ENCODE results near the gene ZSCAN12. TPM values are rescaled to one million over a fixed set of nuclear protein-coding genes. Genes with fewer than 3 reads are reported as not detected.
"Not testable (repeated sequence)": the region's sequence is repeated elsewhere in the genome, so short reads cannot be mapped to it uniquely, and the experiment has no call there.

The ZSCAN12 gene
- total and polyA plus RNA-seq, 4 donors, result 1.4 to 17.7 (median 3.8) TPM

DNA sequence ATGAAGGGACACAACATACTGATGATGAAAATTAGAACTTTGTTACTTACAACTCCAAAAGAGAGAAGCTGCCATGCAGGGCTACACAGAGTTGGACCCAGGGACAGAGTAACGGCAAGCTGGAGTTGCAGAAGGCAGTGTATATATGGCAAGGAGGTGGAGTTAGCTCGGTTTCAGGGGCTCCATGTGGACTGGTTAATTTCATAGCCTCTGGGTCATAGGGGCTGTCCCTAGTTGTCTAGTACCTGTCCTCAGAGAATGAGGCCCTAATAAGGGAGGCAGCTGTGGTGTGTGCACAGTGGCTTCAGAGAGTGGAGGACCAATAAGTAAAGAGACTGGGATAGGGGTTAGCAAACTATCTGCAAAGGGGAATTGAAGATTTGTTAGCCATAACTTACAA lies 7.9 kb upstream of the ZSCAN12 start:
- WGBS, 2 donors, result 61 to 66% methylated on average over 2 of the region's 2 CpGs
- H3K27me3 ChIP-seq (ENCODE audit: control insufficient read depth in 3 of 3, insufficient read depth in 3 of 3, low read length in 2 of 3), result peaks cover 0 to 4% (median 3%) of the 10 kb centered on the region in 3 donors
- ATAC-seq (ENCODE audit: insufficient read depth, low FRiP score) (no peak), DNase-seq (no peak)
- no peak overlapping the region for H3K27ac ChIP-seq (ENCODE audit: low read depth in 1 of 2, low read length in 1 of 2)
- H3K9me3 ChIP-seq (ENCODE audit: control insufficient read depth in 4 of 4, insufficient read depth in 3 of 4, low read length in 3 of 4), result peaks cover 0 to 2% (median 0%) of the 10 kb centered on the region in 4 donors
- no peak overlapping the region for H3K9ac ChIP-seq (ENCODE audit: insufficient read depth in 1 of 2, low read length in 2 of 2)
- H3K4me1 ChIP-seq (ENCODE audit: control insufficient read depth in 5 of 5, insufficient read depth in 5 of 5, low read length in 5 of 5), result no peaks in the 10 kb centered on the region
- H3K4me3 ChIP-seq, result no peak overlapping the region
- H3K36me3 ChIP-seq (ENCODE audit: control insufficient read depth in 4 of 4, insufficient read depth in 4 of 4, low read length in 4 of 4), result no peaks in the 10 kb centered on the region
- TF ChIP-seq, protein P1, sequence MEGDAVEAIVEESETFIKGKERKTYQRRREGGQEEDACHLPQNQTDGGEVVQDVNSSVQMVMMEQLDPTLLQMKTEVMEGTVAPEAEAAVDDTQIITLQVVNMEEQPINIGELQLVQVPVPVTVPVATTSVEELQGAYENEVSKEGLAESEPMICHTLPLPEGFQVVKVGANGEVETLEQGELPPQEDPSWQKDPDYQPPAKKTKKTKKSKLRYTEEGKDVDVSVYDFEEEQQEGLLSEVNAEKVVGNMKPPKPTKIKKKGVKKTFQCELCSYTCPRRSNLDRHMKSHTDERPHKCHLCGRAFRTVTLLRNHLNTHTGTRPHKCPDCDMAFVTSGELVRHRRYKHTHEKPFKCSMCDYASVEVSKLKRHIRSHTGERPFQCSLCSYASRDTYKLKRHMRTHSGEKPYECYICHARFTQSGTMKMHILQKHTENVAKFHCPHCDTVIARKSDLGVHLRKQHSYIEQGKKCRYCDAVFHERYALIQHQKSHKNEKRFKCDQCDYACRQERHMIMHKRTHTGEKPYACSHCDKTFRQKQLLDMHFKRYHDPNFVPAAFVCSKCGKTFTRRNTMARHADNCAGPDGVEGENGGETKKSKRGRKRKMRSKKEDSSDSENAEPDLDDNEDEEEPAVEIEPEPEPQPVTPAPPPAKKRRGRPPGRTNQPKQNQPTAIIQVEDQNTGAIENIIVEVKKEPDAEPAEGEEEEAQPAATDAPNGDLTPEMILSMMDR (IDR thresholded peaks at IDR 0.05; ENCODE audit: control extremely low read depth, extremely low read depth), result no peak

DNA sequence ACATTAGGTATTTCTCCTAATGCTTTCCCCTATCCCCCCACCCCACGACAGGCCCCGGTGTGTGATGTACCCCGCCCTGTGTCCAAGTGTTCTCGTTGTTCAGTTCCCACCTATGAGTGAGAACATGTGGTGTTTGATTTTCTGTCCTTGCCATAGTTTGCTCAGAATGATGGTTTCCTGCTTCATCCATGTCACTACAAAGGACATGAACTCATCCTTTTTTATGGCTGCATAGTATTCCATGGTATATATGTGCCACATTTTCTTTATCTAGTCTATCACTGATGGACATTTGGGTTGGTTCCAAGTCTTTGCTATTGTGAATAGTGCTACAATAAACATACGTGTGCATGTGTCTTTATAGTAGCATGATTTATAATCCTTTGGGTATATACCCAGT lies 4.4 kb upstream of the ZSCAN12 start:
- not testable (repeated sequence) for H3K4me3 ChIP-seq; ATAC-seq (ENCODE audit: insufficient read depth, low FRiP score); H3K4me1 ChIP-seq (ENCODE audit: control insufficient read depth in 5 of 5, insufficient read depth in 5 of 5, low read length in 5 of 5); H3K36me3 ChIP-seq (ENCODE audit: control insufficient read depth in 4 of 4, insufficient read depth in 4 of 4, low read length in 4 of 4); DNase-seq; H3K27ac ChIP-seq (ENCODE audit: low read depth in 1 of 2, low read length in 1 of 2); H3K27me3 ChIP-seq (ENCODE audit: control insufficient read depth in 3 of 3, insufficient read depth in 3 of 3, low read length in 2 of 3); H3K9ac ChIP-seq (ENCODE audit: insufficient read depth in 1 of 2, low read length in 2 of 2); H3K9me3 ChIP-seq (ENCODE audit: control insufficient read depth in 4 of 4, insufficient read depth in 3 of 4, low read length in 3 of 4)
- WGBS, 2 donors, result 82 to 96% methylated on average over 4 to 5 of the region's 5 CpGs

DNA sequence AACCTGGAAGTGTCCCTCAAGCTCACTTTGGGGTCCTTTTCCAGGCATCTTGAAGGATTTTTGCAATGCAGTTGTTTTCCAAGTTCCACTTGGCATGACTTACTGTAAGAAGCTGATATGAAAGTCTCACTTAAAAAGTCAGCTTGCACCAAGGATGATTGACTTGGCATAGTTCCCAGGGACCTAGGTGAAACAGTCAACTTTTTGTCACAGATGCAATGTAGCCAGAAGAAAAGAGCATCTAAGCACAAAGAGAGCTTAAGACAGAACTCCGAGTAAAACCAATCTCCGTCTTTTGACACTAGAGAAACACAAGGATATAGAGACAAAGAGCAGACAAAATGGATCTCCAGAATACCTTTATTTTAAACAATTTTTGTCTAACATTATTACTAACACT lies 2.6 kb upstream of the ZSCAN12 start:
- TF ChIP-seq, protein P1 (IDR thresholded peaks at IDR 0.05; ENCODE audit: control extremely low read depth, extremely low read depth), result no peak
- WGBS, 2 donors, result 55 to 83% methylated on average over 2 of the region's 2 CpGs
- Histone ChIP-seq H3K4me1 (ENCODE audit: control insufficient read depth in 5 of 5, insufficient read depth in 5 of 5, low read length in 5 of 5) (peaks cover 0 to 14% (median 3%) of the 10 kb centered on the region in 5 donors), H3K36me3 (ENCODE audit: control insufficient read depth in 4 of 4, insufficient read depth in 4 of 4, low read length in 4 of 4) (peaks cover 0 to 11% (median 5%) of the 10 kb centered on the region in 4 donors), H3K4me3 (no peak overlapping the region), H3K27me3 (ENCODE audit: control insufficient read depth in 3 of 3, insufficient read depth in 3 of 3, low read length in 2 of 3) (peaks cover 0 to 6% (median 0%) of the 10 kb centered on the region in 3 donors), H3K9me3 (ENCODE audit: control insufficient read depth in 4 of 4, insufficient read depth in 3 of 4, low read length in 3 of 4) (no peaks in the 10 kb centered on the region), H3K27ac (ENCODE audit: low read depth in 1 of 2, low read length in 1 of 2) (no peak overlapping the region), H3K9ac (ENCODE audit: insufficient read depth in 1 of 2, low read length in 2 of 2) (no peak overlapping the region)
- DNase-seq (peak in 1 of 3 donors; percentile 38), ATAC-seq (ENCODE audit: insufficient read depth, low FRiP score) (no peak)

GRCh38 chr6:28401172-28401571 lies 1.6 kb upstream of the ZSCAN12 start:
- DNase-seq (no peak), ATAC-seq (ENCODE audit: insufficient read depth, low FRiP score) (no peak)
- TF ChIP-seq, protein P1 (IDR thresholded peaks at IDR 0.05; ENCODE audit: control extremely low read depth, extremely low read depth), result no peak
- Histone ChIP-seq H3K36me3 (ENCODE audit: control insufficient read depth in 4 of 4, insufficient read depth in 4 of 4, low read length in 4 of 4) (peaks cover 0 to 18% (median 10%) of the 10 kb centered on the region in 4 donors), H3K4me3 (no peak overlapping the region), H3K27ac (ENCODE audit: low read depth in 1 of 2, low read length in 1 of 2) (no peak overlapping the region), H3K27me3 (ENCODE audit: control insufficient read depth in 3 of 3, insufficient read depth in 3 of 3, low read length in 2 of 3) (peaks cover 0 to 6% (median 0%) of the 10 kb centered on the region in 3 donors), H3K4me1 (ENCODE audit: control insufficient read depth in 5 of 5, insufficient read depth in 5 of 5, low read length in 5 of 5) (peaks cover 0 to 14% (median 7%) of the 10 kb centered on the region in 5 donors), H3K9me3 (ENCODE audit: control insufficient read depth in 4 of 4, insufficient read depth in 3 of 4, low read length in 3 of 4) (no peaks in the 10 kb centered on the region), H3K9ac (ENCODE audit: insufficient read depth in 1 of 2, low read length in 2 of 2) (no peak overlapping the region)
- WGBS, 2 donors, result 78 to 89% methylated on average over 1 of the region's 1 CpG
